ENCODE data around the gene CFAP61. TPM values are rescaled to one million over a fixed set of nuclear protein-coding genes. Genes with fewer than 3 reads are reported as not detected.

The CFAP61 gene
- total and polyA plus RNA-seq, 5 donors from 2014 or later, result not detected

DNA sequence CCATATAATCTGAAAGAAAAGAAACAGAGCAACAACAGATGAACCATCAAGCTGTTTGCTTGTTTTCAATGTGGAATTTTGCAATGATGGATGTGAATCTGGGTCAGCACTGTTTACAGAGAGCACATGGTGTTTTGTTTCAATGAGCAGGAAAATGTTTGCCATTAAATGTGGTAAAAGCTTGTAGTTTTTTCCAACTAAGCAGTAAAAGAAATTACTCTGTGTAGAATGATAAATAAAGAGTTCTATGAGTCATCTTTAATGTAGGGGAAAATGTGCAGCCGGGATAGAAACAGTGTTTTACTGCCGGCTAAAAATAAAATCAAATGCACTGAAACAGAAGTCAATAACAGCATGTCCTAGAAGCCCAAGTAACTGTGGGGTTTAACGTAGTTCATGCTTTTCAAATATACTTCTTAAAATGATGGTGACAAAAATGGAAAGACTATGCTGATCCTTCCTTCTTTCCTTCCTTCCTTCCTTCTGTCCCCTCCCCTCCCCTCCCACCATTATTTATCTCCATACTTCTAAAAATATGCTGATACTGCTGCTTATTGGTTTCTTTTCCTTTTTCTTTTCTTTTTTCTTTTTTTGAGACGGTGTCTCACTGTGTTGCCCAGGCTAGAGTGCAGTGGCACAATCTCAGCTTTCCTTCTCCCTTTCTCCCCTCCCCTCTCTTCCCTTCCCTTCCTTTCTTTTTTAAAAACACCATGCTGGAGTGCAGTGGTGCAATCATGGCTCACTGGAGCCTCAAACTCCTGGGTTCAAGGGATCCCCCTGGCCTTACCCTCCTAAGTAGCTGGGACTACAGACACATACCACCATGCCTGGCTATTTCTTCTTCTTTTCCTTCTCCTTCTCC, 41.5 kb upstream of the CFAP61 start:
- Histone ChIP-seq H3K4me1 (ENCODE audit: control insufficient read depth, insufficient read depth, low read length, poor library complexity, severe bottlenecking) (no peaks in the 10 kb centered on the region), H3K36me3 (ENCODE audit: control insufficient read depth, insufficient read depth, low read length) (no peaks in the 10 kb centered on the region), H3K27ac (ENCODE audit: insufficient read depth, low read length, poor library complexity, severe bottlenecking) (no peak overlapping the region), H3K4me3 (ENCODE audit: low read depth, low read length) (no peak overlapping the region), H3K9me3 (ENCODE audit: control insufficient read depth in 2 of 2, low read length in 2 of 2) (no peaks in the 10 kb centered on the region), H3K27me3 (ENCODE audit: control insufficient read depth, insufficient read depth, low read length) (peaks cover 3% of the 10 kb centered on the region)
- H3K27ac Mint-ChIP-seq, result no peak overlapping the region
- no peaks in the 10 kb centered on the region for H3K36me3 Mint-ChIP-seq
- ATAC-seq (ENCODE audit: low read depth in 2 of 2), result no peak
- H3K27me3 Mint-ChIP-seq, result peaks cover 47% of the 10 kb centered on the region
- H3K9me3 Mint-ChIP-seq, result peaks cover 0 to 3% (median 0%) of the 10 kb centered on the region in 7 donors
- no peak for DNase-seq
- peaks cover 0 to 7% (median 5%) of the 10 kb centered on the region in 4 donors for H3K4me1 Mint-ChIP-seq
- no peak overlapping the region for H3K4me3 Mint-ChIP-seq

- Mint-ChIP-seq H3K4me3 (peak overlapping the region in 1 of 4 donors; percentile 30), H3K27me3 (peaks cover 41% of the 10 kb centered on the region), H3K36me3 (no peaks in the 10 kb centered on the region), H3K9me3 (peaks cover 0 to 3% (median 0%) of the 10 kb centered on the region in 7 donors), H3K27ac (no peak overlapping the region), H3K4me1 (peaks cover 0 to 15% (median 10%) of the 10 kb centered on the region in 4 donors)
- Histone ChIP-seq H3K9me3 (ENCODE audit: control insufficient read depth in 2 of 2, low read length in 2 of 2) (no peaks in the 10 kb centered on the region), H3K27me3 (ENCODE audit: control insufficient read depth, insufficient read depth, low read length) (peaks cover 3% of the 10 kb centered on the region), H3K27ac (ENCODE audit: insufficient read depth, low read length, poor library complexity, severe bottlenecking) (no peak overlapping the region), H3K4me1 (ENCODE audit: control insufficient read depth, insufficient read depth, low read length, poor library complexity, severe bottlenecking) (peaks cover 8% of the 10 kb centered on the region), H3K36me3 (ENCODE audit: control insufficient read depth, insufficient read depth, low read length) (no peaks in the 10 kb centered on the region), H3K4me3 (ENCODE audit: low read depth, low read length) (no peak overlapping the region)
- ATAC-seq (ENCODE audit: low read depth in 2 of 2) (no peak), DNase-seq (no peak)
Measured at GRCh38 chr20:20012541-20012940, 39.8 kb upstream of the CFAP61 start.

DNA sequence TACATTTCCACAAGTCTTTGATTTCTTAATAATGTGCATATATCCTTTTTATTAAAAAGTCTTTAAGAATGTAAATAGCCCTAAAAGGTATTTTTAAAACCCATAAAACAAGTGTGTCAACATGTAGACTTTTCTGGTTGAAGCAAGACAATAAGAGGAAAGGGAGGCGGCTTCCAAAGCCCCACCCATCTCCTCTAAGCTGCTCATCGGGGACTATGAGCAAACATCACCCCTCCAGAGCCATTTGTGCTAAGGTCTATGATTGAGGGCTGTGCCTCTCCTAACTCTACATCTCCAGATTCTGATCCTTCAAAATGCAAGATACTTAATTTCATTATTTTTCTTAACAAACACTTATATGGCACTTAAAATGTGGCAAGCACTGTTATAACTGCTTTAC, 37.7 kb upstream of the CFAP61 start:
- Mint-ChIP-seq H3K4me3 (peak overlapping the region; percentile 32 to 95 (median 42)), H3K4me1 (peaks cover 11 to 35% (median 21%) of the 10 kb centered on the region in 4 donors), H3K9me3 (peaks cover 0 to 2% (median 0%) of the 10 kb centered on the region in 7 donors), H3K27ac (peak overlapping the region in 2 of 3 donors; percentile 52 to 70), H3K36me3 (peaks cover under 1% of the 10 kb centered on the region), H3K27me3 (peaks cover 40% of the 10 kb centered on the region)
- Histone ChIP-seq H3K4me3 (ENCODE audit: low read depth, low read length) (no peak overlapping the region), H3K36me3 (ENCODE audit: control insufficient read depth, insufficient read depth, low read length) (no peaks in the 10 kb centered on the region), H3K4me1 (ENCODE audit: control insufficient read depth, insufficient read depth, low read length, poor library complexity, severe bottlenecking) (peaks cover 25% of the 10 kb centered on the region), H3K27ac (ENCODE audit: insufficient read depth, low read length, poor library complexity, severe bottlenecking) (no peak overlapping the region), H3K27me3 (ENCODE audit: control insufficient read depth, insufficient read depth, low read length) (peaks cover 3% of the 10 kb centered on the region), H3K9me3 (ENCODE audit: control insufficient read depth in 2 of 2, low read length in 2 of 2) (no peaks in the 10 kb centered on the region)
- DNase-seq (peak in 1 of 3 donors; percentile 34), ATAC-seq (ENCODE audit: low read depth in 2 of 2) (no peak)

GRCh38 chr20:20017001-20017843, 35.1 kb upstream of the CFAP61 start, which contains the start of gene NAA20:
NAA20 (plus strand) TSS chr20:20017362; CDS start chr20:20017397, 35 bp downstream.
- Histone ChIP-seq H3K27ac (ENCODE audit: insufficient read depth, low read length, poor library complexity, severe bottlenecking) (peak within 1 kb of the TSS; percentile 75), H3K36me3 (ENCODE audit: control insufficient read depth, insufficient read depth, low read length) (no peaks in the 10 kb centered on the region), H3K27me3 (ENCODE audit: control insufficient read depth, insufficient read depth, low read length) (peaks cover 3% of the 10 kb centered on the region), H3K9me3 (ENCODE audit: control insufficient read depth in 2 of 2, low read length in 2 of 2) (no peaks in the 10 kb centered on the region), H3K4me3 (ENCODE audit: low read depth, low read length) (peak within 1 kb of the TSS; percentile 83), H3K4me1 (ENCODE audit: control insufficient read depth, insufficient read depth, low read length, poor library complexity, severe bottlenecking) (peaks cover 34% of the 10 kb centered on the region)
- H3K27me3 Mint-ChIP-seq, result peaks cover 19% of the 10 kb centered on the region
- DNase-seq, result peak; percentile 85 to 93 (median 87)
- peaks cover 29 to 59% (median 40%) of the 10 kb centered on the region in 4 donors for H3K4me1 Mint-ChIP-seq
- ATAC-seq (ENCODE audit: low read depth in 2 of 2), result peak; percentile 99
- H3K9me3 Mint-ChIP-seq, result peaks cover 0 to 2% (median 0%) of the 10 kb centered on the region in 7 donors
- H3K36me3 Mint-ChIP-seq, result peaks cover 6% of the 10 kb centered on the region
- H3K27ac Mint-ChIP-seq, result peak within 1 kb of the TSS; percentile 93 to 97 (median 93)
- peak within 1 kb of the TSS; percentile 89 to 95 (median 94) for H3K4me3 Mint-ChIP-seq

- H3K4me1 Mint-ChIP-seq, result peaks cover 29 to 65% (median 43%) of the 10 kb centered on the region in 4 donors
- H3K27me3 ChIP-seq (ENCODE audit: control insufficient read depth, insufficient read depth, low read length), result no peaks in the 10 kb centered on the region
- peaks cover 34% of the 10 kb centered on the region for H3K4me1 ChIP-seq (ENCODE audit: control insufficient read depth, insufficient read depth, low read length, poor library complexity, severe bottlenecking)
- DNase-seq, result peak in 2 of 3 donors; percentile 5 to 53
- peaks cover 6% of the 10 kb centered on the region for H3K36me3 Mint-ChIP-seq
- no peaks in the 10 kb centered on the region for H3K9me3 ChIP-seq (ENCODE audit: control insufficient read depth in 2 of 2, low read length in 2 of 2)
- H3K27ac ChIP-seq (ENCODE audit: insufficient read depth, low read length, poor library complexity, severe bottlenecking), result peak overlapping the region; percentile 75
- H3K27me3 Mint-ChIP-seq, result peaks cover 13% of the 10 kb centered on the region
- peak overlapping the region; percentile 83 for H3K4me3 ChIP-seq (ENCODE audit: low read depth, low read length)
- H3K36me3 ChIP-seq (ENCODE audit: control insufficient read depth, insufficient read depth, low read length), result peaks cover 2% of the 10 kb centered on the region
- H3K9me3 Mint-ChIP-seq, result no peaks in the 10 kb centered on the region
- no peak for ATAC-seq (ENCODE audit: low read depth in 2 of 2)
- peak overlapping the region in 2 of 3 donors; percentile 84 to 89 for H3K27ac Mint-ChIP-seq
- H3K4me3 Mint-ChIP-seq, result peak overlapping the region; percentile 89 to 95 (median 93)
Measured at GRCh38 chr20:20017844-20018185, 34.5 kb upstream of the CFAP61 start.

GRCh38 chr20:20018366-20018765, 34.0 kb upstream of the CFAP61 start:
- Histone ChIP-seq H3K36me3 (ENCODE audit: control insufficient read depth, insufficient read depth, low read length) (peaks cover 2% of the 10 kb centered on the region), H3K4me3 (ENCODE audit: low read depth, low read length) (peak overlapping the region; percentile 83), H3K9me3 (ENCODE audit: control insufficient read depth in 2 of 2, low read length in 2 of 2) (no peaks in the 10 kb centered on the region), H3K27ac (ENCODE audit: insufficient read depth, low read length, poor library complexity, severe bottlenecking) (no peak overlapping the region), H3K27me3 (ENCODE audit: control insufficient read depth, insufficient read depth, low read length) (no peaks in the 10 kb centered on the region), H3K4me1 (ENCODE audit: control insufficient read depth, insufficient read depth, low read length, poor library complexity, severe bottlenecking) (peaks cover 34% of the 10 kb centered on the region)
- Mint-ChIP-seq H3K36me3 (peaks cover 6% of the 10 kb centered on the region), H3K27me3 (peaks cover 8% of the 10 kb centered on the region), H3K9me3 (no peaks in the 10 kb centered on the region), H3K27ac (peak overlapping the region; percentile 55 to 87 (median 84)), H3K4me1 (peaks cover 30 to 67% (median 46%) of the 10 kb centered on the region in 4 donors), H3K4me3 (peak overlapping the region; percentile 89 to 95 (median 93))
- ATAC-seq (ENCODE audit: low read depth in 2 of 2) (no peak), DNase-seq (no peak)

DNA sequence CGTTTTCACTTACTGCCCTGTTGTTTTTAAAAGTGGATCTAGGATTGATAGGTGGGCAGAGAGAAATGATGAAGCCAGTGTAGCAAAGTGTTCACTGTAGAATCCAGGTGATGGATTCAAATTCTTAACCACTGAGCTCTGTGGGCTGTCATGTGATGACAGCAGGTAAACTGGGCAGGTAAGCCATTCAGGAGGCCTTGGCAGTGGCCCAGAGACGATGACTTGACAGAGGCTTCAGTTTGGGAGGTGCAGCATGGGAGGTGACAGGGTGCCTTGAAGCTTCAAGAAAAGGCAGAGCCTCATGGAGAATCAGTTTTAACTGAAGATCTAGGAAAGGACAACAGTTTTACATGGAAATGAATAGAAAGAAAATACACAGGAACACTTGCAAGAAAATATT, 33.2 kb upstream of the CFAP61 start:
- no peak for ATAC-seq (ENCODE audit: low read depth in 2 of 2)
- peaks cover 34 to 69% (median 53%) of the 10 kb centered on the region in 4 donors for H3K4me1 Mint-ChIP-seq

More for the DNA sequence above, 33.2 kb upstream of the CFAP61 start:
- Histone ChIP-seq H3K27me3 (ENCODE audit: control insufficient read depth, insufficient read depth, low read length) (no peaks in the 10 kb centered on the region), H3K36me3 (ENCODE audit: control insufficient read depth, insufficient read depth, low read length) (peaks cover 2% of the 10 kb centered on the region), H3K4me3 (ENCODE audit: low read depth, low read length) (peak overlapping the region; percentile 20), H3K9me3 (ENCODE audit: control insufficient read depth in 2 of 2, low read length in 2 of 2) (no peaks in the 10 kb centered on the region), H3K27ac (ENCODE audit: insufficient read depth, low read length, poor library complexity, severe bottlenecking) (no peak overlapping the region), H3K4me1 (ENCODE audit: control insufficient read depth, insufficient read depth, low read length, poor library complexity, severe bottlenecking) (peaks cover 34% of the 10 kb centered on the region)
- H3K4me3 Mint-ChIP-seq, result peak overlapping the region; percentile 89 to 95 (median 92)
- peaks cover 6% of the 10 kb centered on the region for H3K36me3 Mint-ChIP-seq
- peaks cover 4% of the 10 kb centered on the region for H3K27me3 Mint-ChIP-seq
- peak overlapping the region in 2 of 3 donors; percentile 75 to 84 for H3K27ac Mint-ChIP-seq
- no peaks in the 10 kb centered on the region for H3K9me3 Mint-ChIP-seq
- DNase-seq, result no peak
